Stimulated activated CD8-positive, alpha-beta memory T cell treated with anti-CD3 and anti-CD28 coated beads, Interleukin-15, amount 100 ng/mL, for 1 hour (primary cell): ENCODE measurements around the gene FBXL14.
"Not testable (repeated sequence)": the region's sequence is repeated elsewhere in the genome, so short reads cannot be mapped to it uniquely, and the experiment has no call there.

Experiments used
- DNase-seq: peaks from one replicate; pipeline ENCODE4 v3.0.0-alpha.2; 2020; ENCODE audit warnings: low read depth

Gene FBXL14

GRCh38 chr12:1572731-1573130 lies 21.6 kb downstream of the FBXL14 start:
- no peak for DNase-seq

- DNase-seq: no peak
Measured at GRCh38 chr12:1567852-1568251, 26.5 kb downstream of the FBXL14 start.

GRCh38 chr12:1566449-1567135 lies 27.8 kb downstream of the FBXL14 start:
- DNase-seq: no peak

- DNase-seq: no peak
Measured at GRCh38 chr12:1565172-1565571, 29.2 kb downstream of the FBXL14 start.

- DNase-seq: no peak
Measured at GRCh38 chr12:1564067-1564466, 30.3 kb downstream of the FBXL14 start.

- DNase-seq: no peak
Measured at GRCh38 chr12:1562813-1563407, 31.5 kb downstream of the FBXL14 start.

- DNase-seq: no peak
Measured at GRCh38 chr12:1560704-1561103, 33.7 kb downstream of the FBXL14 start.

GRCh38 chr12:1559676-1560091 lies 34.7 kb downstream of the FBXL14 start:
- DNase-seq: no peak

- not testable (repeated sequence) for DNase-seq
Measured at GRCh38 chr12:1558108-1558507, 36.3 kb downstream of the FBXL14 start.

GRCh38 chr12:1553987-1554982 lies 40.1 kb downstream of the FBXL14 start:
- DNase-seq: no peak

GRCh38 chr12:1553536-1553935 lies 40.8 kb downstream of the FBXL14 start:
- no peak for DNase-seq

GRCh38 chr12:1552911-1553491 lies 41.4 kb downstream of the FBXL14 start:
- DNase-seq: no peak

- DNase-seq: no peak
Measured at GRCh38 chr12:1552171-1552570, 42.2 kb downstream of the FBXL14 start.

GRCh38 chr12:1551496-1551895 lies 42.9 kb downstream of the FBXL14 start:
- DNase-seq: no peak

- DNase-seq: no peak
Measured at GRCh38 chr12:1546931-1547640, 47.3 kb downstream of the FBXL14 start.

- no peak for DNase-seq
Measured at GRCh38 chr12:1544996-1545700, 49.2 kb downstream of the FBXL14 start.

- no peak for DNase-seq
Measured at GRCh38 chr12:1542599-1542998, 51.8 kb downstream of the FBXL14 start.

- DNase-seq: no peak
Measured at GRCh38 chr12:1540690-1541089, 53.7 kb downstream of the FBXL14 start.

- no peak for DNase-seq
Measured at GRCh38 chr12:1539135-1539534, 55.2 kb downstream of the FBXL14 start.

- DNase-seq: no peak
Measured at GRCh38 chr12:1536817-1537216, 57.6 kb downstream of the FBXL14 start.

- no peak for DNase-seq
Measured at GRCh38 chr12:1534748-1535147, 59.6 kb downstream of the FBXL14 start.
